SHP77 treated with DMSO at 0.1 percent for 48 hours (cell line): Measurements from ENCODE around the gene RAB3A.
"Not testable (repeated sequence)": the region's sequence is repeated elsewhere in the genome, so short reads cannot be mapped to it uniquely, and the experiment has no call there.

Experiments used
- DNase-seq: peaks from one replicate; lab custom pipeline; 2025; lab: John Stamatoyannopoulos, UW

Gene RAB3A

GRCh38 chr19:18168673-18169381 lies 35.0 kb downstream of the RAB3A start:
- DNase-seq, result no peak

- no peak for DNase-seq
These were observed 35.7 kb downstream of the RAB3A start for GRCh38 chr19:18167975-18168645.

DNA sequence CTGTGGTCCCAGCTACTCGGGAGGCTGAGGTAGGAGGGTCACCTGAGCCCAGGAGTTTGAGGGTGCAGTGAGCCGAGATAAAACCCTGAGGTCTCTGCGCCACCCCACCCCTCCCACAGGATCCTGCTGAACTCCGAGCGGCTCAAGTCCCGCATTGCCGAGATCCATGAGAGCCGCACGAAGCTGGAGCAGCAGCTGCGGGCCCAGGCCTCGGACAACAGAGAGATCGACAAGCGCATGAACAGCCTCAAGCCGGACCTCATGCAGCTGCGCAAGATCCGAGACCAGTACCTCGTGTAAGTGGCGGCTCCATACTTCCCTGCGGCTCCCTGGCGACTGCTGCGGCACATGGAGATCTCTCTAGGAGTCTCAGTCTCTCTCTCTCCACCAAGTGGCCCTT lies 36.8 kb downstream of the RAB3A start:
- DNase-seq, result no peak

DNA sequence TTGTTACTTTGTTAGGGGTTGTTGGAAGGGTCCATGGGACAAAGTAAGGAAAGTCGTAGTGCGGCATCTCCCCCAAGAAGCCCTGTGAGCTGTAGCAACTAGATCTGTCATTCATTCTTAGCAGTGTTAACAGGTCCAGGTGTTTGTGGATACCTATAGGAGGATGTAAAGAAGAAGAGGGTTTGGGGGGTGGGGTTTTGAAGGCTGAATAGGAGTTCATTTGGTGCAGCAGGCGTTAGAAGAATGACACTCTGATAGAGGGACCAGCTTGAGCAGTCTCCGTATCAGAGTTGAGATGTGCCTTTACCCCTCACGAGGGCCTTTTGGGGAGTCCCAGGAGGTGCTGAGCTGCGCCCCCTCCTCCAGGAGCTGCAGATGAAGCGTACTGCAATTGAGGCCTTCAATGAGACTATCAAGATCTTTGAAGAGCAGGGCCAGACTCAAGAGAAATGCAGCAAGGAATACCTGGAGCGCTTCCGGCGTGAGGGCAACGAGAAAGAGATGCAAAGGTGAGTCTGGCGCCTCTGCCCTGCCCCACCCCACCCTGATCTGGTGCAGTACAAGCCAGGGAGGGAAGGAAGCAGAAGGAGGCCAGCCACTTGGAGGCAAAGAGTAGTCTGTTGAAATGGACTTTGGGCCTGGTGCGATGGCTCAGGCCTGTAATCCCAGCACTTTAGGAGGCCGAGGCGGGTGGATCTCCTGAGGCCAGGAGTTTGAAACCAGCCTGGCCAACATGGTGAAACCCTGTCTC lies 37.9 kb downstream of the RAB3A start:
- no peak for DNase-seq

GRCh38 chr19:18164072-18164471 lies 39.8 kb downstream of the RAB3A start:
- no peak for DNase-seq

DNA sequence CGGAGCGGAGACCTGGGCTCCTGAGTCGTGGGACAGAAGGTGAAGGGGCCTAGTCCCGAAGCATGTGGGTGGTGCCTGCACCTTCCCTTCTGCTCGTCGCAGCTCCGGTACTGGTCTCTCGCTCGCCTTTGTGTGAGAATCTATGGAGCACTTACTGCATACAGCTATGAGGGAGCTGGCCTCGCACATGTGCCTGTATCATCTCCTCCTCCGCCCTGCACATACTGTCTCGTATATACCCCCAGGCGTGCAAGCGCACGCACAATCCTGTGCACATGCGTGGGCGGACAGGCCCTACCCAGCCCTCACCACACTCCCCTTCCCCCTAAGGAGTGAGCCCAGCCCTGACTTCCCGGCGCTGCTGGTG lies 42.2 kb downstream of the RAB3A start:
- DNase-seq, result no peak

- no peak for DNase-seq
These were observed 42.7 kb downstream of the RAB3A start for GRCh38 chr19:18160971-18161635.

DNA sequence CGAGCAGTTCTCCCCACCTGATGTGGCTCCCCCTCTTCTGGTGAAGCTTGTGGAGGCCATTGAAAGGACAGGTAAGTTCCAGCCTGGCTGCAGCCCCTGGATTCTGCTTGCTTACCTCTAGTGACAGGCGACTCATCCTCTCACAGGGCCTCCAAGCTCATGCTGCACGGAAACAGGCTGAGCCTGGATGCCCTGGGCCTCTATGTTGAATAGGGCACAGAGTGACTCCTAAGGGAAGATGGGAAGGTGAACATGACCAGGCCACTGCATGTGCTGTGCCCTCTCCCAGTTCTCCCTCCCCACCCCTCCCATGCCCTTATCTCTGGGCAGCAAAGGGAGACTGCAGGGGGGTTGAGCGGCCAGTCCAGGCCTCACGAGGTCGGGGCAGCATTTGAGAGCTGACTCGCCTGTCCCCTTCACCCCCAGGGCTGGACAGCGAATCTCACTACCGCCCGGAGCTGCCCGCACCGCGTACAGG lies 43.3 kb downstream of the RAB3A start:
- DNase-seq, result no peak

GRCh38 chr19:18159810-18160209 lies 44.0 kb downstream of the RAB3A start:
- DNase-seq, result no peak

DNA sequence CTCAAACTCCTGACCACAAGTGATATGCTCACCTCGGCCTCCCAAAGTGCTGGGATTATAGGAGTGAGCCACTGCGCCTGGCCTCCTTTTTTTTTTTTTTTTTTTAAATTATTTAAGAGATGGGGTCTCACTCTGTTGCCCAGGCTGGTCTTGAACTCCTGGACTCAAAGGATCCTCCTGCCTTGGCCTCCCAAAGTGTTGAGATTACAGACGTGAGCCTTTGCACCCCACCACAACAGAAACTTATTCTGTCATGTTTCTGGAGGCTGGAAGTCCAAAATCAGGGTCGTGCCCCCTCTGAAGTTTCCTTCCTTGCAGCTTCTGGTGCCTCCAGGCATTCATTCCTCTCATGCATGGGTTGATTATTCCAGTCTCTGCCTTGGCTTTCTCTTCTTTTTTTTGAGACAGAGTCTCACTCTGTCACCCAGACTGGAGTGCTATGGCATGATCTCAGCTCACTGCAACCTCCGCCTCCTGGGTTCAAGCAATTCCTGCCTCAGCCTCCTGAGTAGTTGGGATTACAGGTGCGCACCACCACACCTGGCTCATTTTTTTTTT lies 44.7 kb downstream of the RAB3A start:
- DNase-seq, result not testable (repeated sequence)

- DNase-seq, result no peak
These were observed 45.4 kb downstream of the RAB3A start for GRCh38 chr19:18158467-18158866.

DNA sequence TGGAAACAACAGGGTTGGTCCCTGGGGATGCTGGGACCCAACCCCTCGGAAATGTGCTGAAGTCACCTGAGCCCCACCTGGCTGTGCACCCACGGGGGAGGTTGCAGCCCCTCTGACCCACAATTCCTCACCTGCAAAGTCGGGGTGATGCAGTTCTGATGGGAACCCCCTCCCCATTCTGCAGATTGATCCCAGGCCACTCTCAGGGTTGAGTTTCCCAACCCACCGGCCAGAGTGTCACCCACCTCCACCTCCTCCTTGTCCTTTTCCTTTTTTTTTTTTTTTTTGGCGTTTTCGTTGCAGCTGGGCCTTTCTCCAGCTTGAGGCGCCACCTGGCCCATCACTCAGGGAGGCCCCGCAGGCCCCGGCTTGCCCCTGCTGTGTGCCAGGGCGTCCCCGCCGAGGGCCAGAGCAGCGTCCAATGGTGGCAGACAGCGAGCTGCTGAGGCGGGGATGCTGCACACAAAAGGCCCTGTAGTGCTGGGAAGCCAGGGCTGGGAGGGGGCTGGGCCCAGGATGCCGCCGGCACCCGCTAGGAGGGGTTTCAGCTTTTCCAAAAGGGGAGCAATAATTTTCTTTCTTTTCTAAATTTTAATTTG lies 46.3 kb downstream of the RAB3A start:
- DNase-seq, result peak; percentile 71

GRCh38 chr19:18156841-18157464 lies 46.9 kb downstream of the RAB3A start:
- peak; percentile 87 for DNase-seq

DNA sequence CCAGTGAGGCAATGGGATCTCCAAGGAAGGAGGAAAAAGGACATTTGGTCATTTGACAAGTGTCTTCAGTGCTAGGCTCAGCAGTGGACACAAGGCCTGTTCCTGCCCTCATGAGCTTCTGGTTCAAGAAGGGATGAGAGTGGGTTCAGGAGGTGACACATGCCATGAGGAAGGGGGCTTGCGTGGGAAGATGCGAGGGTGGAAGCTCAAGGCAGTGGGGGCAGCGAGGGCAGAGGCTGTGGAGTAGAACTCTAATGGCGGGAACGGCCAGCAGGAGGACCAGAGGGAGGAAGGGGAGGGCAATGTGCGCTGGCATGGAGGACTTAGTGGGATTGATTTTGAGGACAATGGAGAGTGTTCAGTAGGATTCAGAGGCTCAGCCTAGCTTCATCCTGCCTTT lies 47.6 kb downstream of the RAB3A start:
- no peak for DNase-seq

DNA sequence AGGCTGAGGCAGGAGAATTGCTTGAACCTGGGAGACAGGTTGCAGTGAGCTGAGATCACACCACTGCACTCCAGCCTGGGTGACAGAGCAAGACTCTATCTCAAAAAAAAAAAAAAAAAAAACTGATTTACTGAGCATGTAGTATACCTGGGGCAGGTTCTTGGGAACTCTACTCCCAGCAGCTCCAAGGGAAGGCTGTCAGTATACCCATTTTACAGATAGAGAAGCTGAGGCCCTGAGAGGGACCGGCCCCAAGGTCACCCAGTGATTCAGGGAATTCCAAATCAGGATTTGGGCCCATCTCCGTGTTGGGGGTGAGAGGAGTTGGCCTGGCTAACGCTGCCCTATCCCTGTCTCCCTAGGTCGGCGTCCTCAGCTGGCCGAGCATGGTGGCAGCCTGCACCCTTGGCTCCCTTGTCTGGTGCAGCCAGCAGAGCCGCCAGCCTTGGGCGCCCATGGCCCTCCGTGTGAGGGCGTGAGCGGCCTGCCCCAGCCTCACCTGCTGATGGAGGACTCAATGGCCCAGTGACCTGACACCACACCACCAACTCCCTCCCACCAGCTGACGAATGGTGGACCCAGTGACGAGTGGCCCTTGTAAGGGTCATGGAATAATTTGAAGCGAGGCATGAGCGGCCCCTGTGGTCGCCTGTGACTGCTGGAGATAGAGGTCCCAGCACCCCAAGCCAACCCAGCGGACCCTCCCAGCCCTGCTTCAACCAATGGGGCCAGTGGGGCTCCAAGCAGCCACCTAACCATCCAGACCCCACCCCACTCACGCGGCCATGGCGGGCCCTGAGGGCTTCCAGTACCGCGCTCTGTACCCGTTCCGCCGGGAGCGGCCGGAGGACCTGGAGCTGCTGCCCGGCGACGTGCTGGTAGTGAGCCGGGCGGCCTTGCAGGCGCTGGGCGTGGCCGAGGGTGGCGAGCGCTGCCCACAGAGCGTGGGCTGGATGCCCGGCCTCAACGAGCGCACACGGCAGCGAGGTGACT lies 48.5 kb downstream of the RAB3A start:
- no peak for DNase-seq

GRCh38 chr19:18153556-18154134 lies 50.2 kb downstream of the RAB3A start:
- no peak for DNase-seq

DNA sequence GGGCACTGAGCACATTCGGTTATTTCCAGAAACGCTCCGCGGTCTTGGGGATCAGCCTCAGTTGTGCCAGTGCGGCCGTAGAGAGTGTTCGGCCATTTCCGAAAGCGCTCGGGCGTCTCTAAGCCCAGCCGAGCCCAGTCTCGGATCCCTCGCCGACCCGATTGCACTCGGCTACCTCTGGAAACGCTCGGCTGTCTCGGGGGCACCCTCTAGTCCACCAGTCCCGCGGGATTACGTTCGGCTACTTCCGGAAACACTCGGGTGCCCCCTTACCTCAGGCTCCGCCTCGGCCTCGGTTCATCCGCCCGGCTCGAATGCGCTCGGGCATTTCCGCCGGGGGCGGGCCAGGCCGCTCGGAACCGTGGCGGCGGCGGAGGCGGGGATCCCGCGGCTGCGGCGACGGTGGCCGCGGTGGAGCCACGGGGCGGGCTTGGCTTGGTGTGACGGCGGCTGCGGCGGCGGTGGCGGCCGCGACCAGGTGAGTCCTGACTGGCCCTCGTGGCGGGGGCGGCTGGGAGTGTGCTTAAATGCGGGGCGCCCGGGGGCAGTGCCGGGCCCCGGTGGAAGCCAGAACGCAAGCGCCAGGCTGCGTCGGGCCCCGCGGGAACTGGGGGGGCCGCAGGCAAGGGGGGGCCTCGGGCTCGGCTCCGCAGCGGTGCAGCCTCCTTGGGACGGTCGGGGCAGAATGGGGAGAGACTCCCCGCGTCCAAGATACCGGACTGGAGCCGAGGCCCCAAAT lies 50.9 kb downstream of the RAB3A start, which contains the start of gene PIK3R2:
Gene PIK3R2 (plus strand): TSS at position 347 of the 739 bp plus-strand sequence. CDS start 2,717 bp downstream, outside the sequence.
- peak; percentile 93 for DNase-seq

- DNase-seq, result peak; percentile 90
These were observed 51.4 kb downstream of the RAB3A start for GRCh38 chr19:18152442-18152816.
